OCI-LY3 (cell line): Measurements from ENCODE around the gene KLHL36.

Experiments used
- EZH2phosphoT487 ChIP-seq: fragments of 200-600 bp; shearing (Covaris generic); IDR thresholded peaks from 2 replicates; pipeline ENCODE4 v1.6.1; 2018; ENCODE audit warnings: antibody characterized with exemption, mixed run types, low read depth
- TF ChIP-seq, protein P1 (sequence below): fragments of 200-600, 300-600 bp; sonication (generic); IDR thresholded peaks from 2 replicates; pipeline ENCODE4 v1.5.1; 2014; ENCODE audit warnings: antibody characterized with exemption, low read length, low read depth

DNA sequence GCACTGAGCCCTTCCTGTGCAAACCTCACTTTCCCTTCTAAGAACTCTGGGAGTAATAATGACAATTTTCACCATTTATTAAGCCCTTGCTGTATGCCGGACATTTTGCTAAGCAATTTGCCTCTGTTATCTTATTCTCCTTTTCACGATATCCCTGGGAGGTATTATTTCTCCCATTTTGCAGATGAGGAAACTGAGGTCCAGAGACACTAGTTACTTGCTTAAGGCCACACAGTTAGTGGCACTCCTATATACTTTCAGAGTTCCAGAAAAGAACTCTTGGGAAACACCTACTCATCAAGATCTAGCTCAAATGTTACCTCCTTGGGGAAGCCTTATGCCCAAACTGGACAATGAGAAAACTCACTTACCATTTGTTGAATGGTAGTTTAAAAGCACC is 46.7 kb downstream of the KLHL36 start:
- TF ChIP-seq EZH2phosphoT487: no peak
- TF ChIP-seq, protein P1, sequence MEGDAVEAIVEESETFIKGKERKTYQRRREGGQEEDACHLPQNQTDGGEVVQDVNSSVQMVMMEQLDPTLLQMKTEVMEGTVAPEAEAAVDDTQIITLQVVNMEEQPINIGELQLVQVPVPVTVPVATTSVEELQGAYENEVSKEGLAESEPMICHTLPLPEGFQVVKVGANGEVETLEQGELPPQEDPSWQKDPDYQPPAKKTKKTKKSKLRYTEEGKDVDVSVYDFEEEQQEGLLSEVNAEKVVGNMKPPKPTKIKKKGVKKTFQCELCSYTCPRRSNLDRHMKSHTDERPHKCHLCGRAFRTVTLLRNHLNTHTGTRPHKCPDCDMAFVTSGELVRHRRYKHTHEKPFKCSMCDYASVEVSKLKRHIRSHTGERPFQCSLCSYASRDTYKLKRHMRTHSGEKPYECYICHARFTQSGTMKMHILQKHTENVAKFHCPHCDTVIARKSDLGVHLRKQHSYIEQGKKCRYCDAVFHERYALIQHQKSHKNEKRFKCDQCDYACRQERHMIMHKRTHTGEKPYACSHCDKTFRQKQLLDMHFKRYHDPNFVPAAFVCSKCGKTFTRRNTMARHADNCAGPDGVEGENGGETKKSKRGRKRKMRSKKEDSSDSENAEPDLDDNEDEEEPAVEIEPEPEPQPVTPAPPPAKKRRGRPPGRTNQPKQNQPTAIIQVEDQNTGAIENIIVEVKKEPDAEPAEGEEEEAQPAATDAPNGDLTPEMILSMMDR: no peak
